ENCODE results near the gene FAM53B.

FAM53B gene

DNA sequence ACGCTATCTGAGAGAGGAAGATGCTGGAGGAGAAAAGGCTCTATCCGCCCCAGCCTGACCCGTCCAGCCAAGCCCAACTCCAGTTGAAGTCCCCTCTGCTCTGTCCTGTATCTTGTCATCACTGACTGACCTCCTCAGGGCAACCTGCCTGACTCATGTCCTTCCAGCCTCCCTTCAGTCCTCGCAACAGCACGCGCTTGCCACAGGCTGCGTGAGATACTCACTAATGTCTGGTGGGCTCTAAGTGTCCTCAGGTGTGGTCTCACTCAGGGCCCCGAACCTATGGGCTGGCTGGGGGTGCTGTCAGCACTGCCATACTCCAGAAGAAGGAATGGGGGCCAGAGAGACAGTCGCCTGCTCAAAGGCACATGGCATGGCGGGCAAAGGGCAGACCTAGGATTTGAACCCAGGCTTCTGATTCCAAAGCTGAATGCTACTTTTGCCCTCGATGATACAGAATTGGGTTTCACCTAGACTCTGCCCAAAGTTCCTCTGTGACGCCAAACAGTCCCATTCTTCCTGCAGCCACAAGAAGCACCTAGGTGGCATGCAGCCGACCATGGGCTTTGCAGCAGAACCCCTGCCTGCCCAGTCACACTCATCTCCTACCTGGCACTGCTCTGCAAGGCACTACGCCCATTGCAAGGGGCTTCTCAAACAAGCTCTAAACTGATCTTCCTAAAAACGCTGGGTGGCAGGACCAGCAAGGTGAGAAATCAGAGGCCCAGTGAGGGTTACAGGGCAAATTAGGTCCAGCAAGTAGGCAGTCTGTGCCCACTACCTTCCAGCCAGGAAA lies 8.5 kb downstream of the FAM53B start:
- TF ChIP-seq, protein P1, sequence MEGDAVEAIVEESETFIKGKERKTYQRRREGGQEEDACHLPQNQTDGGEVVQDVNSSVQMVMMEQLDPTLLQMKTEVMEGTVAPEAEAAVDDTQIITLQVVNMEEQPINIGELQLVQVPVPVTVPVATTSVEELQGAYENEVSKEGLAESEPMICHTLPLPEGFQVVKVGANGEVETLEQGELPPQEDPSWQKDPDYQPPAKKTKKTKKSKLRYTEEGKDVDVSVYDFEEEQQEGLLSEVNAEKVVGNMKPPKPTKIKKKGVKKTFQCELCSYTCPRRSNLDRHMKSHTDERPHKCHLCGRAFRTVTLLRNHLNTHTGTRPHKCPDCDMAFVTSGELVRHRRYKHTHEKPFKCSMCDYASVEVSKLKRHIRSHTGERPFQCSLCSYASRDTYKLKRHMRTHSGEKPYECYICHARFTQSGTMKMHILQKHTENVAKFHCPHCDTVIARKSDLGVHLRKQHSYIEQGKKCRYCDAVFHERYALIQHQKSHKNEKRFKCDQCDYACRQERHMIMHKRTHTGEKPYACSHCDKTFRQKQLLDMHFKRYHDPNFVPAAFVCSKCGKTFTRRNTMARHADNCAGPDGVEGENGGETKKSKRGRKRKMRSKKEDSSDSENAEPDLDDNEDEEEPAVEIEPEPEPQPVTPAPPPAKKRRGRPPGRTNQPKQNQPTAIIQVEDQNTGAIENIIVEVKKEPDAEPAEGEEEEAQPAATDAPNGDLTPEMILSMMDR (IDR thresholded peaks at IDR 0.05): no peak

DNA sequence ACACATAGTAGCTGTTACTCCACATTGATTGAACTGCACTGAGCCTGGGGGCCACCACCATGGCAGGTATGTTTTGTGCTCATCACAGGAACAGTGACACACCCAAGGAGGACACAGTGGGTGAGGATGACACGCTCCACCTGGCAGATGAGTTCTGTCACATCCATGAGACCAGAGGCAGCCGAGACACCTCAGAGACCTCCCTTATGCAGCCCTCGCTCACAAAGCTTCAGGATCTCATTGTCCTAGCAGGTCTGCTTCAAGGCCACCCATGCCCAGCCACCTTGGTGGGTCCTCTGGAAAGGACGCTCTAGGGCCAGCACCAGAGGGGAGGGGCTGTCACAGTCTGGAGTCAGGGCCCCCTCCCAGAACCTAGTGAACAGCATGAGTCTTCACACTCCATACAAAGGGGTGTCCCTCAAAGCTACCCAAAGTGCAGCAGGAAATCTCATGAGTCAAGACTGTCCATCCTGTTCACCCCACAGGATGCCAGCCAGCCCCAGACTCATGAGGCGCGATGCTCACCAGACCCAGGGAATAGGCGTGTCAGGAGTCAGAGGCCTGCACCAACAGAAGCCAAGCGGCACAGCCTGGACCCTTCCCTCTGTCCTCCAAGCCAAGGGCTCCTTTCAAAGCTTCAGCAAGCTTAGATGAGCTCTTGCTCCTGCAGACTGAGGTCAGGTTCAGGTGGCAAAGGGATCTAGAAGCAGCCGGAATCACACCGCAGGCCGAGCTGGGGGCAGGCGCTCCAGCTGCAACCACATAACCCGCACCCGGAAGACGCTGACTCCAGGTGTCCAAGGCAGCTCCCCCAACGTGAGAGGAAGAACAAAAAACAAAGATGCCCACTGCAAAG lies 9.6 kb downstream of the FAM53B start:
- TF ChIP-seq, protein P1 (IDR thresholded peaks at IDR 0.05): no peak

DNA sequence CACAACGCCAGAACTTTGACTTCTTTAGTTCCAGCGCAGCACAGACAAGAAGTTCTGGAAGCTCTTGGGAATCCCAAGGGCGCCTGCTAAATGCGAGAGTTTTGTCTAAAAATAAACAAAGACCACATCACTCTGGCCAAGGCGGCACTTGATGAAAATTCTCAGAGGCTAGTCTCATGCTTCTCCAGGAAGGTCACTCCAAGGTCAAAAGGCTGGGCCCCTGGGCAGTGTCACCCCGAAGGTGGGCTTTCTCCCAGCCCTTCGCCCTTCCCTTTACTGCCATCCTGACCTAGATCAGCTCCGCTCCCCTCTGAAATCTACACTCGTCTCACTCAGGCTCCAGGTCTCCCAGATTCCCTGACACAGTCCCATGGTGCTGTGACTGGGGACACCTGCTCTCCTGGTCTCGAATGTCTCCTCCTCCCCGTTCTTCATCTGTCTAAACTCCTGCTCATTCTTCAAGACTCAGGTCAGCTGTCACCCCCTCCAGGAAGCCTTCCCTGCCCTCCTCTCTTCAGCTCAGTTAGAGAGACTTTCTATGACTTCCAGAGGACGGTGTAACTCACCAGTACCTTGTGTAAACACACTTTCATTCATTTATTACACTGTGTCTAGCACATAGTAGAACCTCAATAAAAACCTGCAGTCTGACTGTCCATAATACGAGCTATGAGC lies 10.5 kb downstream of the FAM53B start:
- TF ChIP-seq, protein P1 (IDR thresholded peaks at IDR 0.05): no peak

DNA sequence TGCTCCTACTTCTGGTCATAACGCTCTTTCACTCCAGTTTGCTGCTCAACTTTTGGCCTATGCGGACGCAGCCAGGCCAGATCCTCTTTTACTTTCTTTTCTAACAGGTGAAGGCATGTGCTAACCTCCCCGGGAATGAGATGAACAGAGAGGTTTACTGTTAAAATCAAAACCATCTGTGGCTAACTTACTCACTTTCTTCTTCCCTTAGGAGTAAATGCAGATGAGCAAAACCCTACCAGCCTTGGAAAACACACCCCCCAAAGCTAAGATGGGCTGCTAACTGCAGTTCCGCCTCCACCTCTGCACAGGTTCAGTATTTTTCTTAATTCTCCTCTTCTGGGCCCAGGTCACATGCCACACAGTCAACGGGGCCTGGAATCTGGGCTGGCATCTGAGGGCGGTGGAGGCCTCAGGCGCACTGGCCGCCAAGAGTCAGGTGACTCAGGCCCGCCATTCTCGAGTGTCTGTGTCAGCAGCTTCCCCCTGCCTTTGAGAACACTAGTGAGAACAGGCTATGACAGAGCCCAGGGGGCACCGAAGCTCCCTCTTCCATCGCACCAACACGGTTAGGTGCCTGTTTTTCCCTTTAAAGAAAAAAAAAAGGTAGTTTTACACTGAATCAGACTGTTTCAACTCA lies 11.1 kb downstream of the FAM53B start:
- TF ChIP-seq, protein P1 (IDR thresholded peaks at IDR 0.05): no peak

DNA sequence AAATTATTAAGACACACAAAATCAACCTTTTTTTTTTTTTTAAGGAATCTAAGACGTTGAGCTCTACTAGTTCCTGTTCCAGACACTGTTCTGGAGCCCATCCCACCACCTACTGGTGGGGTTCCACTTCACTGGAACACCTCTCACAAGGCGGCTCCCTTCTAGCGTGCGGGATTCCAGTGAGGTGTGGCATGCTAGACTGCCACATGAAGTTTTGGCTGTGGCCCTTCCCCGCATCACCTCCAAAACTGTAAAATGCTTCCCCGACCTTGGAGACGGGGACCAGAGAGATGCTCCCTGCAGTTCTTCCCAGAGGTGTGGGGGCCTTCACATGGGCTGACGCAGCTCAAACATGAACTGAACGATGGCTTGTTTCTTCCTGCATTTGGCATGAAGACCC lies 12.6 kb downstream of the FAM53B start:
- TF ChIP-seq, protein P1 (IDR thresholded peaks at IDR 0.05): no peak

DNA sequence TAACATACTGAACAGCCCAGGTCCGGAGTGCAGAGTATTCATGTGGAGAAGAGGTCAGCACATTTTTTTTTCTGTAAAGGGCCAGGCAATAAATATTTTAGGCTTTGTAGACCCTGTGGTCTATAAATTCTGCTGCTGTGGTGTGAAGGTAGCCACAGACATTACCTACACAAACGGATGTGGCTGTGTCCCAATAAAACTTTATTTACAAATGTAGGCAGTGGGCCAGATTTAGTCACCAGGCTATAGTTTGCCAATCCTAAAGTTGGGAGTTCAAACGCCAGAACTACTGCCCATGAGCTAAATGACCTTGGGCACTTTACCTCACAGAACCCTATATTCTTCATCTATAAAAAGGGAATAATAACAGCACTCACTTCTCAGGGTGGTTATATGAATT lies 13.4 kb downstream of the FAM53B start:
- TF ChIP-seq, protein P1 (IDR thresholded peaks at IDR 0.05): no peak
